Left lung (tissue), 10 donors: ENCODE measurements around the gene FPGT. TPM values are rescaled to one million over a fixed set of nuclear protein-coding genes. Genes with fewer than 3 reads are reported as not detected.

Experiments
- ATAC-seq: fragments of 200-7000 bp; cut with Tn5 transposase; one replicate; pipeline ENCODE4 v1.9.1; 2020; ENCODE audit warnings: moderate library complexity
- DNase-seq, 4 donors: peaks; one replicate each; pipeline ENCODE4 v3.0.0-alpha.2; 2013 to 2020
- H3K27ac ChIP-seq, 2 donors: fragments of 200-600 bp; sonication (generic) in 1 of 2; one replicate each; pipeline versions ENCODE4 v1.5.0 to v1.8.0; 2020 to 2021
- H3K27me3 ChIP-seq, 2 donors: fragments of 200-600 bp; sonication (generic) in 1 of 2; one replicate each; pipeline versions ENCODE4 v1.5.0 to v1.8.0; 2020 to 2021
- H3K36me3 ChIP-seq, 2 donors: fragments of 200-600 bp; sonication (generic) in 1 of 2; one replicate each; pipeline versions ENCODE4 v1.5.0 to v1.8.0; 2020 to 2021
- H3K4me1 ChIP-seq, 2 donors: fragments of 200-600 bp; one replicate each; pipeline ENCODE4 v1.8.0; 2021
- H3K4me3 ChIP-seq, 2 donors: fragments of 200-600 bp; sonication (generic) in 1 of 2; one replicate each; pipeline versions ENCODE4 v1.5.0 to v1.8.0; 2020 to 2021; ENCODE audit warnings: mild to moderate bottlenecking in 1 of 2
- H3K9me3 ChIP-seq, 2 donors: fragments of 200-600 bp; sonication (generic) in 1 of 2; one replicate each; pipeline versions ENCODE4 v1.5.0 to v1.8.0; 2020 to 2021
- CTCF ChIP-seq, 2 donors: fragments of 200-600 bp; sonication (generic) in 1 of 2; IDR thresholded peaks; one replicate each; pipeline versions ENCODE4 v1.5.0 to v1.8.0; 2021; ENCODE audit warnings: antibody characterized with exemption in 2 of 2
- intact Hi-C, 2 donors: fragments of 100-400 bp; cut with DNase I; formaldehyde crosslinking; loops; one replicate each; pipeline versions ENCODE4 v1.11.2 to v1.14.2; 2022
- polyA plus RNA-seq, 6 donors: library from polyadenylated mRNA; unstranded; fragments of 120-200 nt; gene quantifications; one replicate each; pipeline ENCODE4 v1.2.1, GENCODE V29; 2013; ENCODE audit not compliant: insufficient read length in 6 of 6
- total RNA-seq, 2 donors: library from RNA; stranded (reverse); fragmentation: NEBNext Ultra II Directional; extraction: Animal tissue kit (Norgen Biotek cat#: 25700); gene quantifications; one replicate each; pipeline ENCODE4 v1.2.1, GENCODE V29; 2021
- donor health status: DM: no; HTN: yes; CAD: no.
- donor health status: DM: no; HTN: no; CAD: no.

FPGT gene
- total and polyA plus RNA-seq, 8 donors: 20.9 to 27.0 (median 23.0) TPM

- intact Hi-C loops: no loop called here
- H3K27ac ChIP-seq: no peak overlapping the region
- no peak for TF ChIP-seq CTCF (IDR thresholded peaks at IDR 0.05)
- H3K4me1 ChIP-seq: no peaks in the 10 kb centered on the region
- H3K36me3 ChIP-seq: no peaks in the 10 kb centered on the region
- DNase-seq (no peak), ATAC-seq (no peak)
- H3K9me3 ChIP-seq: no peaks in the 10 kb centered on the region
- no peaks in the 10 kb centered on the region for H3K27me3 ChIP-seq
- H3K4me3 ChIP-seq: no peak overlapping the region
Measured at GRCh38 chr1:74180490-74180889, 17.6 kb upstream of the FPGT start.

- intact Hi-C loops: no loop called here
- H3K4me3 ChIP-seq: no peak overlapping the region
- no peak overlapping the region for H3K27ac ChIP-seq
- no peak for ATAC-seq
- H3K27me3 ChIP-seq: no peaks in the 10 kb centered on the region
- H3K9me3 ChIP-seq: no peaks in the 10 kb centered on the region
- TF ChIP-seq CTCF (IDR thresholded peaks at IDR 0.05): no peak
- no peak for DNase-seq
- no peaks in the 10 kb centered on the region for H3K36me3 ChIP-seq
- H3K4me1 ChIP-seq: peaks cover 0 to 3% of the 10 kb centered on the region in 2 donors
Measured at GRCh38 chr1:74193908-74194307, 4.1 kb upstream of the FPGT start.

- Histone ChIP-seq H3K9me3 (no peaks in the 10 kb centered on the region), H3K4me3 (no peak overlapping the region), H3K27me3 (no peaks in the 10 kb centered on the region), H3K27ac (no peak overlapping the region), H3K36me3 (no peaks in the 10 kb centered on the region), H3K4me1 (peaks cover 0 to 13% of the 10 kb centered on the region in 2 donors)
- no peak for ATAC-seq
- DNase-seq: no peak
- intact Hi-C loops: no loop called here
- TF ChIP-seq CTCF (IDR thresholded peaks at IDR 0.05): no peak
Measured at GRCh38 chr1:74195339-74195738, 2.7 kb upstream of the FPGT start.

- no peaks in the 10 kb centered on the region for H3K27me3 ChIP-seq
- peak overlapping the region; percentile 84 to 86 for H3K27ac ChIP-seq
- no peaks in the 10 kb centered on the region for H3K9me3 ChIP-seq
- no peak for TF ChIP-seq CTCF (IDR thresholded peaks at IDR 0.05)
- H3K36me3 ChIP-seq: peaks cover 0 to 11% of the 10 kb centered on the region in 2 donors
- intact Hi-C loops: no loop called here
- peak overlapping the region in 1 of 2 donors; percentile 48 for H3K4me3 ChIP-seq
- peaks cover 0 to 13% of the 10 kb centered on the region in 2 donors for H3K4me1 ChIP-seq
- DNase-seq (no peak), ATAC-seq (no peak)
Measured at GRCh38 chr1:74197255-74197654, 787 bp upstream of the FPGT start.

GRCh38 chr1:74199504-74199903 lies 1.5 kb downstream of the FPGT start:
- no peaks in the 10 kb centered on the region for H3K9me3 ChIP-seq
- H3K4me3 ChIP-seq: peak overlapping the region in 1 of 2 donors; percentile 48
- intact Hi-C loops: no loop called here
- peaks cover 0 to 13% of the 10 kb centered on the region in 2 donors for H3K4me1 ChIP-seq
- DNase-seq: no peak
- H3K36me3 ChIP-seq: peaks cover 0 to 31% of the 10 kb centered on the region in 2 donors
- H3K27ac ChIP-seq: peak overlapping the region in 1 of 2 donors; percentile 84
- TF ChIP-seq CTCF (IDR thresholded peaks at IDR 0.05): no peak
- no peaks in the 10 kb centered on the region for H3K27me3 ChIP-seq
- ATAC-seq: no peak
